GM21737 (cell line): ENCODE measurements around the gene ADK.
A peak's percentile ranks its signal among the peaks of the same experiment; 100 is the strongest.

Source experiments
- ATAC-seq: cut with Tn5 transposase; IDR thresholded peaks from one replicate; pipeline ENCODE4 v1.9.1; 2021; ENCODE audit warnings: mild to moderate bottlenecking, moderate library complexity; ENCODE audit not compliant: unreplicated experiment

The ADK gene

DNA sequence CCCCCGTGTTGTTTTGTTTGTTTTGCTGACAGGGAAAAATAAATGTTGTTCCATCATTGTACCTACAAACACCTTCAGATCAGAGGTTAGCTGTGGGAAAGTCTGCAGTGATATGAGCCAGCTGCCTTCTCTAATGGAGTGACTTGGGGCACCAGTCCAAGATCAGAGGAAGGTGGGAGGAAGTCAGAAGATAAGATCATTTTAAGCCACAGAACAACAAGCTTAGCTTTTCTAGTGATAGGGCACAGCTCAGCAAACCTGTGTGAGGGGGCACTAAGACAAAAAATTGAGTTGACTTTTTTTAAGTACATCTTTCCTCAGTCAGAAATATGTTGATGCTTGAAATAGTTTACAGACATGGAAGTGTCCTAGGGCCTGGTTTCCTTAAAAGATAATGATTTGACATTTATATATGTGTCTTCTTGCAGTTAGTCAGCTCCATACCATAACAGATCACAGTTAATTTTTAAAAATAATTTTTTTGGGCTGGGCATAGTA lies 435.1 kb downstream of the ADK start:
- peak; percentile 27 for ATAC-seq

DNA sequence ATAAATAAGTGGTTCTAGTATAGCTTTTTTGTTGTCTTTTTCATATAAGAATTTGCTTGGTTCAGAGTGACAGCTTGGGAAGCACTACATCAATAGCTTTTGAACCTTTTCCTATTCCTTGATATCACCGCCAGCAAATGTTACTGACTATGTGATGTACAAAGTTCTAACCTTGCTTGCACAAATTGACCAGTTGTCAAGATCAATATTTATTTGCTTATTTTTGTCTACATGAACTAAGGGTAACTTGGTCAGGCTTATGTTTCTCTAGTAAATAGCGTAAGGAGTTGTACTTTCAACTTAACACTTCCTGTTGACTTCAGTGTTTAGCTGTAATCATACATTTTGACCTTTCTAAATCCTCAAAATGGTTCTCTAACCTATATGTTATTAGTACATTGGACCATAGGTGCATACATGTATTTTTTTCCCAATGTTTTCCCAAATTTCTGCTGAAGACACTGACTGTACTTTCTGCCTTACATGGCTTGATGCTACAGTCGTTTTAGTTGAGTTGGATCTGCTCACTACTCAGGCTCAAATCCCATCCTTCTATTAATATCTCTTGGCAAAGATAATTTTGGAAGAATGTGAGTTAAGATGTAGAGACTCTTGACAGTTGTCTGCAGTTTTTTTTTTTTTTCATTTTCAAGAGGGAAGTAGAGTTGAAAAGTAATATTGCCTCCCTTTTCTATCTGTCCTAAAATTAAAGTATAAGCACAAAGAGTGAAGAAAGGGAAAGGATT lies 436.3 kb downstream of the ADK start:
- ATAC-seq, result no peak

DNA sequence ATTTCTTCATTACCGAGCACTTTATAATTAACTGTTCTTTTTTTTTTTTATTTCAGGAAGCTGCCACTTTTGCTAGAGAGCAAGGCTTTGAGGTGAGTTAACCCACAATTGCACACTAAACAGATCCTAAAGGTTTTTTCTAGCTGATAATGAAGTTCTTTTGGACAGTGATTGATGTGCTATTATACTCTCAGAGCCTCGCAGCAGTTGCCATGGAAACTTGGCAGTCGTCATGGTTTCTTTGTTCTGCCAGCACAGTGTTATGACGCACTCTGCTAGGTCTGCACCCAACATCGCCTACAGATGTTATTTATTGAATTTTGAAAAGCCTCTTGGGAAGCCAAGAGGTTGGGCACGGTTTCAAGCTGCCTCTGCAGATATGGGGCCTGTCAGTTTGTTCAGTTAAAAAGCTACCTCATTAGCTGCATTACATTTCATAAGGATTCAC lies 438.2 kb downstream of the ADK start:
- ATAC-seq, result no peak

DNA sequence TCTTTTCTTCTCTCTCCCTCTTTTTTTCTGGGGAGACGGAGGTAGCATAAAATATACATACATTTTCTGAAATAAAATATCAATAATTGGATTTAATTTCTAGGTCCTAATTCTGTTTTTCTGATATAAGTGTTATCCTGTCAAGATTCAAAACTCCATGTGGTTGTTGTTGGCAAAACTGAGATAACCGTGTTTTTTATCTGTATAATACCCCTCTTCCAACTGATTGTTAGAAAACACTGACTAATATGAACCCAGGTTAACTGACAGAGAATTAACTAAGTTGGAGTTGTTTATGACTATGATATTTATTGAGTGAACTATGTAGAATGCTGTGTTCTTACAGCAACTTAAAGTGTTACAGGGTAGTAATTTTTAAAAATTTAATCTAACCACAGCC lies 438.8 kb downstream of the ADK start:
- ATAC-seq, result no peak

DNA sequence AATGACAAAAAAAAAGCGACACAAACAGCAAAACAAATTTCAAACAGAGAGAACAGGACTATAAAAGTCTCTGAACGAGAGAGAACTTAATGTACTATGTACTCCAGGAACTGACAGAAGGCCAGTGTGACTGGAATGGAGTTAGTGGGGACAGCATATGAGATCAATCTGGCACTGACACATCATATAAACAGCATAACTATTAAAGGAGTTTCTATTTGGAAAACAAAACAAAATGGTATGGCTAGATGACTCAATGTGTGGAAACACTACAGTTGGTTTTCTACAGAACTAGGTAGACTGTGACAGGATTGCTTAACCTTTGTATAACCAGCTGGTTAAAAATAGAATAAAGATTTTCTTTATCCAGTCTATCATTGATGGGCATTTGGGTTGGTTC lies 442.4 kb downstream of the ADK start:
- no peak for ATAC-seq

DNA sequence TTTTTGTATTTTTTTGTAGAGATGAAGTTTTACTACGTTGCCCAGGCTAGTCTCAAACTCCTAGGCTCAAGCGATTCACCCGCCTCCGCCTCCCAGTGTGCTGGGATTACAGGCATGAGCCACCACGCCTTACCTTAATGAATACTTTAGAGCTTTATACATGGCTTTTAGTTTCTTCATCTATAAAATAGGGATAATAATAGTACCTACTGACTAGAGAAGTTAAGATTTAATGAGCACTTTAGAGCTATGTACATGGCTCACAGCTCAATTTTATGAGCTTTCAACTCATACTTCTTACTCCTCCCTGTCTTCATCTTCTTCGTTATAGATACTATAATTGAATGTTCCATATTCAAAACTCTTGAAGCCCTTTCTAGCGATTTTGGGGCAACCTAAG lies 445.7 kb downstream of the ADK start:
- no peak for ATAC-seq

DNA sequence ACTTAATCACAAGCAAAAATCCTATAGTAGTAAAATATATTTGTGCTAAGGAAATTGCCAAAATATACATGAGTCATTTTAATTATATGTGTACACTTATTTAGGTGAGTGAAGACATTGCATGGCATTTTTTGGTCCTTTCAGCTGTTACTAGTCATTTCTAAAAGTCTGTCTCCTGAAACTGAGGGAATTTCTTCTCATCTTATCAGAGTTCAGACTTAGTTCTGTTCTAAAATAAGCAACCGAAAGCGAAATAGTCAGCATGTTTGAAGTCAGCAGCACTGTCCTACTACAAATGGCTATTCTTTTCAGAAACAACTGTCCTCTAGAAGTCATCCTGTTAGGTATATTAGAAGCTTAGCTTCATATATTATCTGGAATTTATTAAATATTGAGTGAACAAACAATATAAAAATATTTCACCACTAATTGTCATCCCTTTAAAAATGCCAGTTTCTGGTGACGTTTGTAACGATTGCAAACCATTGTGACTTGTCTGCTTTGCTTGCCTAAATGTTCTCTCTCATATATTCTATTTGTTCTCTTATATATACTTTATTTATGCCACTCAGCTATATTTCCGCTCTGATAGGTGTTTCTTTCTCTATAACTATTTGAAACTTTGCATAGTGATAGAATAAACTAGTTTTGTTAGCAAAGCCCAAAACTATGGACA lies 448.0 kb downstream of the ADK start:
- no peak for ATAC-seq

DNA sequence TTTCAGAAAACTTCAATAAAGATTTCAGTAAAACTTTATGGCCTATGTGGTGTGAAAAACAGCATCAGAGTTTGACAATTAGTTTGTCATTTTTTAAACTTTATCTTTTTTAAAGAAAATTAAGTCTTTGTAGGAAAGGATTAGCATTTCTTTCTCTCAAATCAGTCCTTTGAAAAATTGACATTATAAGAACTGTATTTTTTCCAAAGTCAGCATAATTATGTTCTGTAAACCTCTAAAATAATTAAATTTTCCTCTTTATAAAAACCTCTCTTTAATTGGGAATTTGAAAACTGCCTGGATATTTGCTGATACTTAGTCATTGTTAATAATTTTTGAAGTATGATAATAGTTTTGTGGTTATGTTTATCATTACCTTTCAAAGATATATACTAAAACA lies 448.7 kb downstream of the ADK start:
- no peak for ATAC-seq

DNA sequence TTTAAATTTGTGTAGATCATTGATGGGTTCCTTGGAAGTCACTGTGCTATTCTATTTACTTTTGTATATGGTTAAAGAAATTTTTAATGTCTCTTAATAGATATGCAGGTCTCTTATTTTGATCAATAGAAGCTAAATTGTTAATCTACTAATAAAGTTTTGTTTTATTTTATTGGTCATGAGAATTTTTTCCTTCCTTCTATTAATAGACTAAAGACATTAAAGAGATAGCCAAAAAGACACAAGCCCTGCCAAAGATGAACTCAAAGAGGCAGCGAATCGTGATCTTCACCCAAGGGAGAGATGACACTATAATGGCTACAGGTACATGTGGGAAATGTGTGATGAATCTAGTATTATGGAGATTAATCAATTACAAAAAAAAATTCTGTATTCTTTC lies 449.1 kb downstream of the ADK start:
- ATAC-seq, result no peak

DNA sequence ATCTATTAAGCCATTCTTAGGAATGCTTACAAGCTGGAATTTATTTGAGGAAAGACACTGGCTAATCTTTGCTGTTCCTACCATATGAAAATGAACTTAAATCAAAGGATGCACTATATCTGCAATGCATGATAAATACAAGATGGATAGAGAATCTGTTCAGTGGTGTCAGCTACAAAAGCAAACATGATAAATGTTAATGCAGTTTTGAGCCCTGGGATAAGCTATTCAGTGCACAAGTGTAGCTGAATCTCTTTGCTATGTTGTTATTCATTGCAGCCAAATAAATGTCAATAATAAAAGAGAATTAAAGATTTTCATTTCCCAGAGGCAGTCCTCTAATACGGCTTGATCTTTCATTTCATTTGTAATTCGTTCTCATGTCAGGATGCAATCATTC lies 451.6 kb downstream of the ADK start:
- ATAC-seq, result no peak

DNA sequence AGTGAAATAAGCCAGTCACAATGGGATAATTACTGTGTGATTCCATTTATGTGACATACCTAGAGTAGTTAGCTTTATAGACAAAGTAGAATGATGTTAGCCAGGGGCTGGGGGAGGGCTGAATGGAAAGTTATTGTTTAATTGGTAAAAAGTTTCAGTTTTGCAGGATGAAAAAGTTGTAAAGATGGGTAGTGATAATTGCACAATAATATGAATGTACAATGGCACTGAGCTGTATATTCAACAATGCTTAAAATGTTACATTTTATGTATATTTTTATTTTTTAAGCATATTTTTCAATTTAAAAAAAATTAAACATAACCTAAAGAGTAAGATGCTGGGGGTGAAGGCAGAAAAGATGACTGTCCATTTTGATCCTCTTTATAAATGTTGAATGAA lies 459.3 kb downstream of the ADK start:
- ATAC-seq, result no peak

DNA sequence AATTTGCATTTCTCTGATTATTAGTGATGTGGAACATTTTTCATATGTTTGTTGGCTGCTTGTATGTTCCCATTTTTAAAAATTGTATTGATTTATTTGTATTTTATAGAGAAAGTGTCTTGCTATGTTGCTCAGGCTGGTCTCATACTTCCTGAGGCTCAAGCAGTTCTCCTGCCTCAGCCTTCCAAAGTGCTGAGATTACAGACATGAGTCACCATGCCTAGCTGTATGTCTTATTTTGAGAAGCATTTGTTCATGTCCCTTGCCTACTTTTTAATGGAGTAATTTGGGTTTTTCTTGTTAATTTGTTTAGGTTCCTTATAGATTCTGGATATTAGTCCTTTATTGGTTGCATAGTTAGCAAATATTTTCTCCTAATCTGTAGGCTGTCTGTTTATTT lies 461.2 kb downstream of the ADK start:
- no peak for ATAC-seq

DNA sequence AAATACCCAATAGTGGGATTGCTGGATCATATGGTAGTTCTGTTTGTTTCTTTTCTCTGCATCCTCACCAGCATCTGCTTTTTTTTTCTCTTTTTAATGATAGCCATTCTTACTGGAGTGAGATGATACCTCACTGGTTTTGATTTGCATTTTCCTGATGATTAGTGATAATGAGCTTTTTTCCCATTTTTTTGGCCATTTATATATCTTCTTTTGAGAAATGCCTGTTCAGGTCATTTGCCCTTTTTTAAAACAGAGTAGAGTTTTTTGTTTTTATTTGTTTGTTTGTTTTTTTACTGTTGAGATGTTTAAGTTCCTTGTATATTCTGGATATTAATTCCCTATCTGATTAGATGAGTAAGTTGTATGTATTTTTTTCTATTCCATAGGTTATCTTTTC lies 469.6 kb downstream of the ADK start:
- no peak for ATAC-seq

DNA sequence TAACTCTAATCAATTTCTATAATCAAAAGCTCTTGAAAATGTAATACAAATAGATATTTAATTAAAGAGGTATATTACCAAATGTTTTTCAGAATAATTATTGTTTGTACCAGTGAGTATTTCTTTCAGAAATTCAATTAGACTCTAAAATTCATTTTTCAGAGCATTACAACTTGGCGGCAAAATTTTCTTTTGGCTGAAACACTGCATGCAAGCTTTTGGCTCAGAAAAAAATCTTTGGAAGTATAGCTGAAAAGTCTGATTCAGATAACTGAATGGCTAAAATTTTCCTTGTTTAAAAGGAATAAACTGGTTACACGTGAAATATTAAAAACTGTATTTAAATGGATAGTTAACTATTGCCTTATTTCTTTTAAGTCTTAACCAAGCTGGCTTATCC lies 472.8 kb downstream of the ADK start:
- ATAC-seq, result no peak

DNA sequence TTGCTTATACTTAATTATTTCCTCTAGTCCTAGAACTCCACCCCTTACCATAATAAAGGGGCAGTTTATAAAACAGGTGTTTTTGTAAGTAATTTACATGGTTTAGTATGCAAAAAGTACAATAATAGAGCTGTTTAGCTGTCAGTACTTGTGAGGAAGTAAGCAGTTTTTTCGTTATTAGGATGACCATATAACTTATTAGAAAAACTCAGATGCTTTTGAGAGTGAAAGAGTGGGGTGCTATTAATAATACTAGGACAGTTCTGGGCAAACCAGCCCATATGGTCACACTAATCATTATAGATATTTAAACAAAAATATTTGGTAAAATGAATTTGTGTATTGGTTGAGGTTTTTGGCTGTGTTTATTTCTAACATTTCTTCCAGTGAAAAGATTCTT lies 473.5 kb downstream of the ADK start:
- ATAC-seq, result no peak

DNA sequence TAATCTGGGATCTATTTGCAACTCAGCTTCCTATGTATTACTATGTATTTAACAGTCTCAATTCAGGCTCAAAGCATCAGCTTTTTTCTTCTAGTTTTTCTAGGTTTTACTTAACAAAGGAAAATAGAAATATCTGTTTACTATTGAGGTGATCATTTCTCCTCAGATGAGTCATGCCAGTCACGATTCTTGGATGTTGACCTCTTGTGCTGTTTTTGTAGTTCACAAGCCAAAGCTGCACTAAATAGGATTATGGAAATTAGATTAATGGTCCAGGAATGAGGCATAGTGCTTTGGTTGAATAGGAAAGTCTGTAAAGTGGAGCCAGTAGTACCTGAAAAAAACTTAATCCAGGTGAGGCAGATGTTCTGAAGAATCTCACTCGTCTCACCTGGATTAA lies 477.1 kb downstream of the ADK start:
- ATAC-seq, result no peak

DNA sequence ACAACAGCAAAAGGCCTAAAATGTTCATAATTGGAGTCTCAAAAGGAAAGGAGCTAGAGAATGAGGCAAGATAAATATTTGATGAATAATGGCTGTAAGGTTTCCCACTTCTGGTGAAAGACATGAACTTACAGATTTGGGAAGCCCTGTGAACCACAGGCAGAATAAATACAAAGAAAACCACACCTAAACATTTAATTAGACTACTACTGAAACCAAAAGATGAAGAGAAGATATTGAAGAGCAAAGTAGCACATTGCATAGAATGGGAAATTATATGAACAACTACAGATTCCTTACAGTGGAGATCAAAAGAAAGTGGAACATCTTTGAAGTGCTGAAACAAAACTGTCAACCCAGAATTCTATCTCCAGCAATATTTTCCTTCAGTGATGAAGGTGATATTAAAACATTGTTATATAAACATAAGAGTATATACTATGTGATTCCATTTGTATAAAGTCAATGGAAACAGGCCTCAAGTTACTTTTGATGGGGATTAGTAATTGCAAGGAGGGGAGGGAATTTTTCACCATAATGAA lies 484.0 kb downstream of the ADK start:
- no peak for ATAC-seq

DNA sequence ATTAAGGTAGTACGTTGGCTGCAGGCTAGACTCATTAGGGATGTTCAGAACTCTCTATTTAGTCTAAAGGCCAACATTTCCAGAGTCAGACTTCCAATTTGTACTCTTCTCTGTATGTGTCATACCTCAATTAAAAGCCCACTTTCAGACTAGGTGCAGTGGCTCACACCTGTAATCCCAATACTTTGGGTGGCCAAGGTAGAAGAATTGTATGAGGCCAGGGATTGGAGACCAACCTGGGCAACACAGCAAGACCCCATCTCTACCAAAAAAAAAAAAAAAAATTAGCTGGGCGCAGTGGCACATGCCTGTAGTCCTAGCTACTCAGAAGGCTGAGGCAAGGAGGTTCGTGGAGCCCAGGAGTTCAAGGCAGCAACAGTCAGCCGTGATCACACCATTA lies 484.6 kb downstream of the ADK start:
- no peak for ATAC-seq

DNA sequence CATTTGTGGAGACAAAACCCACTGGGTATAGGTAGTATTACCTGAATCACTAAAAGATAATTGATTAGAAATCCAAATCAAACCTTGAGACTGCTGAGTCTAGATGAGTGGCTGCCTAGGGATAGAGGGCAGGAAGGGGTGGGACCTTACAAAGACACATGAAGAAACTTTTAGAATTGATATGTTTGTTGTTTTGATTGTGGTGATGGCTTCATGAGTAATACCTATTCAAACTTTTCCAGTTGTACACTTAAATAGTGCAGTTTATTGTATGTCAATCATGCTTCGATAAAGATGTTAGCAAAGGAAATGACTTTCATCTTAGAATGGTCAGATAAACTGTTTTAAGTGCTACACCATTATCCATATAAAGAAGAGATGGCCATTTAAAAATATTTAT lies 486.7 kb downstream of the ADK start:
- ATAC-seq, result no peak

DNA sequence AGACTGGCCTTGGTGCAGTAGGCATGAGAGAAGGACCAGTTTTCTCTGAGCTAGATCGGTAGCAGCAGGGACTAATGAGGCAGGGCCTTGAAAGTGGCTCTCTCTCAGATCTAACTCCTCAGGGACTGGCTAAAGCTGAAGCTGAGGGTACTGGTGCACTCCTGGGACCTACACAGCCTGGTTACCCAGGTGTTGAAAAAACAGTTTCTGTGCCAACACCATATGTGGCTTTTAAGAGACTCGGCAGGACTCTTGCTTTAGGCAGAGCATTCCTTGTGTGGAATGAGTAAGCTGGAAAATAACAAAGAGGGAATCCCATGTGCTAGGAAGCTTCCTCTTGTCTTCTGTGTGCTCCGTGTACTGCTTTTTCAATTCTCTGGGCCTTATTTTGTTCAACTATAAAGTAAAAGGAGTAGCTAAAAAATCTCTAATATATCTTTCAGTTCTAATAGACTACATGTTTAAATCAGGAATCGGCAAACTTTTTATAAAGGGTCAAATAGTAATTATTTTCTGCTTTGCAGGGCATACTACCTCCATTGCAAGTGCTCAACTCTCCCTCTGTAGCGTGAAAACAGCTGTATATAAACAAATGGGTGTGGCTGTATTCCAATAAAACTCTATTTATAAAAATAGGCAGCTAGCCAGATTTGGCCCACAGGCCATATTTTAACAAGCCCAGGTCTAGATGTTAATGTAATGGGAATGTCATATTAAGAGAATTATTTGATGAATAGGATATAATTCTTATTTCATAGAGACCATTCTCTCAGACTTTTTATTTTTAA lies 489.3 kb downstream of the ADK start:
- no peak for ATAC-seq

DNA sequence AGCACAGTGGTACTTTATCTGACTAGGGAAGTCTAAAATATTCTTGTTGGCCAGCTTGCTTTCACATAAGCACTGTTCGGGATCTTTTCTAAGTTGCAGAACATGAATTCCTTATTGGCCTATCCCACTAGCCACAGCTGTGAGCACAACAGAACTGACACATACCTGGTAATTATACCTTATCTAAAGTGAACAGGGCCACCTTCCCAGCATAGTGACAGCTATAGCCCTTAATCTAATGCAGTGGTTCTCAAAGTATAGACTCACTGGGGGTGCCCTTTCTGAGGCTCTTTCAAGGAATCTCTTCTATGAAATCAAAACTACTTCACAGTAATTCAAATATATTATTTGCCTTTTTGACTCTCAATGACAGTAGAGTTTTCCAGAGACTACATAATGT lies 490.6 kb downstream of the ADK start:
- ATAC-seq, result no peak
